Adrenal gland (tissue), 12 donors: ENCODE data around the gene BAG2. TPM values are rescaled to one million over a fixed set of nuclear protein-coding genes. Genes with fewer than 3 reads are reported as not detected.

Experiments used
- DNase-seq, 7 donors: peaks; one replicate each; pipeline ENCODE4 v3.0.0-alpha.2; 2019 to 2020
- H3K27ac ChIP-seq, 5 donors: fragments of 200-600 bp; sonication (generic) in 4 of 5; 1 replicate in 3 of 5; 2 replicates in 2 of 5; pipeline versions ENCODE4 v1.5.1 to v1.8.0; 2016 to 2020; ENCODE audit warnings: mild to moderate bottlenecking in 1 of 5
- H3K27me3 ChIP-seq: fragments of 200-600 bp; 2 replicates; pipeline ENCODE4 v1.8.0; 2021
- H3K36me3 ChIP-seq, 2 donors: fragments of 200-600 bp; replicated peaks in 1 of 2; 1 replicate in 1 of 2; 2 replicates in 1 of 2; pipeline versions ENCODE4 v1.5.1 to v1.8.0; 2018 to 2022
- H3K4me1 ChIP-seq, 2 donors: fragments of 200-600 bp; replicated peaks in 1 of 2; 1 replicate in 1 of 2; 2 replicates in 1 of 2; pipeline versions ENCODE4 v1.5.1 to v1.8.0; 2018 to 2021
- H3K4me3 ChIP-seq, 4 donors: fragments of 200-600 bp; sonication (generic) in 3 of 4; one replicate each; pipeline ENCODE4 v1.5.1; 2016 to 2018
- H3K9me3 ChIP-seq, 3 donors: fragments of 200-600 bp; sonication (generic) in 1 of 3; replicated peaks in 1 of 3; 1 replicate in 2 of 3; 2 replicates in 1 of 3; pipeline versions ENCODE4 v1.5.1 to v1.8.0; 2016 to 2021
- CTCF ChIP-seq, 6 experiments: fragments of 450-650 bp in 4 of 6; fragments of 200-600 bp in 2 of 6; sonication (generic) in 1 of 6; IDR thresholded peaks; 1 replicate in 5 of 6; 2 replicates in 1 of 6; pipeline versions ENCODE4 v1.5.1 to v1.8.0; 2016 to 2021; ENCODE audit warnings: antibody characterized with exemption in 6 of 6, mild to moderate bottlenecking in 2 of 6, moderate library complexity in 1 of 6
- POLR2A ChIP-seq, 2 donors: fragments of 450-650 bp; IDR thresholded peaks; one replicate each; pipeline ENCODE4 v1.6.1; 2017; ENCODE audit warnings: antibody characterized with exemption in 2 of 2, mild to moderate bottlenecking in 2 of 2, moderate library complexity in 1 of 2
- WGBS, 4 donors: extraction: QIAGEN DNeasy Blood & Tissue Kit in 2 of 4; methylation state at CpG; one replicate each; pipeline versions ENCODE4 v1.1.5 to v1.1.7; 2013 to 2017; 5-methylcytosine and 5-hydroxymethylcytosine counted together
- intact Hi-C, 2 donors: fragments of 100-400 bp; cut with DNase I; formaldehyde crosslinking; loops; one replicate each; pipeline versions ENCODE4 v1.14.1 to v1.15.0; 2022 to 2023
- polyA plus RNA-seq, 3 donors: library from polyadenylated mRNA; stranded (reverse); fragments of 200-250 nt in 2 of 3; fragments of 350-450 nt in 1 of 3; fragmentation: Illumina TruSeq in 1 of 3; extraction: RNeasy Lipid Tissue Mini Kit (QIAGEN cat#74804) in 1 of 3; gene quantifications; one replicate each; pipeline ENCODE4 v1.2.3, GENCODE V29; 2013 to 2014
- total RNA-seq, 9 donors: library from RNA; depleted of rRNA in 4 of 9; stranded (reverse); fragments of >200 nt in 4 of 9; fragments of 120-200 nt in 1 of 9; fragmentation: NEBNext Ultra II Directional in 1 of 9; extraction: Animal tissue kit (Norgen Biotek cat#: 25700) in 1 of 9; gene quantifications; one replicate each; pipeline versions ENCODE4 v1.1.0 to v1.2.4, GENCODE V29; 2013 to 2023
- donor health status: healthy with polysubstance abuse.
- donor health status: Bipolar disorder and iron deficiency.
- donor health status: DM: yes; HTN: yes; CAD: no.
- donor health status: DM: no; HTN: no; CAD: no.
- donor health status: DM: no; HTN: no; CAD: no.
- donor health status: DM: yes; HTN: yes; CAD: no.

BAG2 gene
- total and polyA plus RNA-seq, 12 donors: 2.6 to 18.0 (median 7.5) TPM

GRCh38 chr6:57220083-57220703 lies 48.1 kb downstream of the BAG2 start:
- H3K36me3 ChIP-seq: no peaks in the 10 kb centered on the region
- 96 to 99% (median 98%) methylated on average over 2 of the region's 2 CpGs for WGBS, 4 donors
- H3K9me3 ChIP-seq: no peaks in the 10 kb centered on the region
- H3K4me3 ChIP-seq: no peak overlapping the region
- TF ChIP-seq CTCF (IDR thresholded peaks at IDR 0.05): no peak
- no peak for TF ChIP-seq POLR2A (IDR thresholded peaks at IDR 0.05)
- H3K27me3 ChIP-seq: no peaks in the 10 kb centered on the region
- DNase-seq: no peak
- H3K27ac ChIP-seq: no peak overlapping the region
- peaks cover 0 to 5% of the 10 kb centered on the region in 2 donors for H3K4me1 ChIP-seq
- intact Hi-C loops: loop anchor here in 1 of 2 donors (10.0 kb wide), 1 partner anchor 45 kb away; the partner anchor contains the start of gene BAG2

GRCh38 chr6:57221191-57221935 lies 49.2 kb downstream of the BAG2 start:
- Histone ChIP-seq H3K36me3 (no peaks in the 10 kb centered on the region), H3K4me3 (peak overlapping the region; percentile 13 to 97 (median 78)), H3K9me3 (no peaks in the 10 kb centered on the region), H3K27ac (peak overlapping the region in 3 of 5 donors; percentile 31 to 75 (median 38)), H3K27me3 (no peaks in the 10 kb centered on the region), H3K4me1 (peaks cover 0 to 5% of the 10 kb centered on the region in 2 donors)
- TF ChIP-seq POLR2A (IDR thresholded peaks at IDR 0.05) (no peak), CTCF (IDR thresholded peaks at IDR 0.05) (peak in 5 of 6 experiments; percentile 41 to 58 (median 48))
- peak; percentile 35 to 62 (median 49) for DNase-seq
- intact Hi-C loops: loop anchor here in 1 of 2 donors (10.0 kb wide), 1 partner anchor 47 kb away; the partner anchor contains the start of gene BAG2
- 0 to 1% (median 0%) methylated on average over 11 to 38 of the region's 38 CpGs for WGBS, 4 donors

DNA sequence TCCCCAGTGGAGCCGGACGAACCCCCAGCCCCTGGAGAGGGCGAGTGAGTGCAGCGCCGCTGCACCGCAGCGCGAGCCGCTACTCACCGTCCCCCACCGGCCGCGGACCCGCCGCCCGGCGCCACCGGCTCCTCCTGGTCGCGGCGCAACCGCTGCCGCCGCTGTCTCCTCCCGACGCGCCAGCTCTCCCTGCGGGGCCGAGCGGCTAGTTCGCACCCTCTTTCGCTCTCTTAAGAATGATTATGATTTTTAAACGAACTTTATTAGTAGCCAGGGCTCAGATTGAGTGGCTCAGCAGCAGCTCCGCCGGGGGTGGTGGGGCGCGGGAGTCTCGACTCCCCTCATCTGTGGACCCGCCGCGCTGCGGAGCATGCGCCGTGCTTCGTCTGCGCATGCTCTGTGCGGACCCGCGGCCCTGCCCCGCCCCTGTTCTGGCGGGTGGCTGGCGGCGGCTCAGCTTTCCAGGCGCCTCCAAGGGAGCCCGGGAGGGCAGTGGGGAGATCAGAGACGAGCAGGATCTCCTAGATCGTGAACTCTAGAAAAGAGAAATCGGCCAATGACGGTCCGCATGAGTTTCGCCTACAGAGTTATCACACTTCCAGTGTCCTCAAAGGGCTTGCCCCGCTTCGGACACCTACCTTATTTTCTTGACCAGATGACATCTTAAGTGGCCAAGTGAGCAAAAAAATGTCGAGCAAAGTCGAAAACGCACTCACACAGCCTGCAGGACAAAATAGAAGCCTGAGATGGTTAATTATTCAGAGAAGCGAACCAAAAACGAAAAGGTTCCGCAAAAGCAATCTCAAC lies 50.0 kb downstream of the BAG2 start, which contains the start of gene RAB23:
Gene RAB23, minus strand, starts transcription at position 372 of the 807 bp plus-strand sequence. CDS start 11,927 bp downstream, outside the sequence.
- Histone ChIP-seq H3K4me1 (peaks cover 0 to 5% of the 10 kb centered on the region in 2 donors), H3K9me3 (no peaks in the 10 kb centered on the region), H3K27me3 (no peaks in the 10 kb centered on the region), H3K36me3 (no peaks in the 10 kb centered on the region), H3K27ac (peak within 1 kb of the TSS in 3 of 5 donors; percentile 31 to 75 (median 38)), H3K4me3 (peak within 1 kb of the TSS; percentile 13 to 97 (median 78))
- intact Hi-C loops: loop anchor here in 1 of 2 donors (10.0 kb wide), 1 partner anchor 47 kb away; the partner anchor contains the start of gene BAG2
- WGBS, 4 donors: 0 to 1% (median 0%) methylated on average over 9 to 69 of the region's 69 CpGs
- TF ChIP-seq POLR2A (IDR thresholded peaks at IDR 0.05): peak; percentile 39 to 49
- peak in 1 of 6 experiments; percentile 10 for TF ChIP-seq CTCF (IDR thresholded peaks at IDR 0.05)
- DNase-seq: peak; percentile 79 to 88 (median 85)
